A673 (cell line): Measurements from ENCODE around the gene SLC5A3. TPM values are rescaled to one million over a fixed set of nuclear protein-coding genes. Genes with fewer than 3 reads are reported as not detected.

Experiments used
- BruUV-seq: library from RNA; stranded (reverse); fragments of 400-500 nt; replicated peaks from 2 replicates; lab custom pipeline; 2021; lab: Mats Ljungman, UMichigan
- CTCF ChIA-PET: fragments of 300-600 bp; sonication (Branson Sonifier 250); formaldehyde crosslinking; loops from one replicate; lab custom pipeline; 2022; ENCODE audit warnings: antibody characterized with exemption; lab: Charles Lee
- POLR2A ChIA-PET: fragments of 300-600 bp; sonication (Branson Sonifier 250); formaldehyde crosslinking; loops from one replicate; lab custom pipeline; 2022; ENCODE audit warnings: antibody characterized with exemption; ENCODE audit not compliant: low non-redundant PET; lab: Charles Lee
- DNase-seq: peaks from one replicate; pipeline ENCODE4 v3.0.0-alpha.2; 2015; ENCODE audit warnings: low spot score
- H3K27ac ChIP-seq: fragments of 200-600 bp; sonication (generic); 2 replicates; pipeline ENCODE4 v1.5.1; 2016; ENCODE audit warnings: mixed run types, low read depth, mild to moderate bottlenecking, mixed read lengths, antibody characterized with exemption, low read length; ENCODE audit not compliant: poor library complexity, severe bottlenecking
- H3K27me3 ChIP-seq: fragments of 200-600 bp; sonication (generic); replicated peaks from 2 replicates; pipeline ENCODE4 v1.6.1; 2017; ENCODE audit warnings: mixed run types, low read depth, mild to moderate bottlenecking, mixed read lengths, antibody characterized with exemption, low read length; ENCODE audit not compliant: insufficient read depth, poor library complexity
- H3K36me3 ChIP-seq: fragments of 200-600 bp; sonication (generic); 2 replicates; pipeline ENCODE4 v1.6.1; 2016; ENCODE audit warnings: mixed run types, mild to moderate bottlenecking, mixed read lengths, antibody characterized with exemption, low read length; ENCODE audit not compliant: insufficient read depth, poor library complexity, severe bottlenecking
- H3K4me1 ChIP-seq: fragments of 200-600 bp; sonication (generic); 2 replicates; pipeline ENCODE4 v1.6.1; 2017; ENCODE audit warnings: mixed run types, mild to moderate bottlenecking, mixed read lengths, antibody characterized with exemption, low read length; ENCODE audit not compliant: insufficient read depth, poor library complexity, severe bottlenecking
- H3K4me3 ChIP-seq: fragments of 200-600 bp; sonication (generic); 2 replicates; pipeline ENCODE4 v1.5.1; 2016; ENCODE audit warnings: low read depth, mixed run types, mild to moderate bottlenecking, mixed read lengths, low read length; ENCODE audit not compliant: poor library complexity, severe bottlenecking
- H3K9me3 ChIP-seq: fragments of 200-600 bp; sonication (generic); 2 replicates; pipeline ENCODE4 v1.6.1; 2016; ENCODE audit warnings: mixed run types, low read depth, mild to moderate bottlenecking, mixed read lengths, antibody characterized with exemption, low read length; ENCODE audit not compliant: poor library complexity, severe bottlenecking
- CTCF ChIP-seq: fragments of 300-800, 200-600 bp; sonication (generic); conservative IDR thresholded peaks from 2 replicates; pipeline ENCODE4 v1.5.1; 2017; ENCODE audit warnings: low read depth, mild to moderate bottlenecking, antibody characterized with exemption, low read length, moderate library complexity, mixed read lengths
- EZH2 ChIP-seq: fragments of 200-600 bp; sonication (generic); IDR thresholded peaks from 2 replicates; pipeline ENCODE4 v1.6.1; 2017; ENCODE audit warnings: borderline replicate concordance, low read depth, mild to moderate bottlenecking, mixed read lengths, antibody characterized with exemption, low read length; ENCODE audit not compliant: poor library complexity, severe bottlenecking
- intact Hi-C: fragments of 100-400 bp; cut with micrococcal nuclease; formaldehyde crosslinking; loops from one replicate; pipeline ENCODE4 v1.10.0; 2022; ENCODE audit not compliant: unreplicated experiment
- total RNA-seq: library from RNA; stranded (reverse); gene quantifications from 2 replicates; pipeline ENCODE4 v1.2.3, GENCODE V29; 2021

SLC5A3 gene
- total RNA-seq, 1 experiment from 2014 or later, result 20.5 TPM

- TF ChIP-seq EZH2 (no peak), CTCF (no peak)
- no TSS peak for BruUV-seq
- Histone ChIP-seq H3K27me3 (no peaks in the 10 kb centered on the region), H3K27ac (no peak overlapping the region), H3K36me3 (peaks cover 17% of the 10 kb centered on the region), H3K4me3 (no peak overlapping the region), H3K9me3 (no peaks in the 10 kb centered on the region), H3K4me1 (peaks cover 7% of the 10 kb centered on the region)
- POLR2A ChIA-PET, result no interaction called here
- no peak for DNase-seq
- CTCF ChIA-PET, result no interaction called here
- intact Hi-C loops, result no loop called here
Measured at GRCh38 chr21:34097442-34097841, 24.1 kb downstream of the SLC5A3 start.

- CTCF ChIA-PET, result no interaction called here
- POLR2A ChIA-PET, result no interaction called here
- TF ChIP-seq CTCF, result no peak
- no peak for TF ChIP-seq EZH2
- Histone ChIP-seq H3K9me3 (no peaks in the 10 kb centered on the region), H3K4me1 (no peaks in the 10 kb centered on the region), H3K36me3 (peaks cover 17% of the 10 kb centered on the region), H3K27me3 (no peaks in the 10 kb centered on the region), H3K27ac (no peak overlapping the region), H3K4me3 (no peak overlapping the region)
- BruUV-seq, result no TSS peak
- no peak for DNase-seq
- intact Hi-C loops, result no loop called here
Measured at GRCh38 chr21:34100337-34100736, 27.0 kb downstream of the SLC5A3 start.

- TF ChIP-seq EZH2 (no peak), CTCF (no peak)
- H3K9me3 ChIP-seq, result no peaks in the 10 kb centered on the region
- no peaks in the 10 kb centered on the region for H3K4me1 ChIP-seq
- H3K36me3 ChIP-seq, result peaks cover 12% of the 10 kb centered on the region
- no peak overlapping the region for H3K27ac ChIP-seq
- BruUV-seq, result no TSS peak
- H3K4me3 ChIP-seq, result no peak overlapping the region
- ChIA-PET POLR2A (no interaction called here), CTCF (no interaction called here)
- no peaks in the 10 kb centered on the region for H3K27me3 ChIP-seq
- intact Hi-C loops, result no loop called here
- no peak for DNase-seq
Measured at GRCh38 chr21:34100790-34101189, 27.4 kb downstream of the SLC5A3 start.
